Measurements from ENCODE around the gene PLAC8. TPM values are rescaled to one million over a fixed set of nuclear protein-coding genes. Genes with fewer than 3 reads are reported as not detected.
"Not testable (repeated sequence)": the region's sequence is repeated elsewhere in the genome, so short reads cannot be mapped to it uniquely, and the experiment has no call there.

The PLAC8 gene
- total RNA-seq, 1 experiment from 2014 or later, result 3.3 TPM

GRCh38 chr4:83062739-83063138 is 51.8 kb downstream of the PLAC8 start:
- Mint-ChIP-seq H3K36me3 (ENCODE audit: insufficient read depth, unreplicated experiment) (peaks cover 91% of the 10 kb centered on the region), H3K4me1 (ENCODE audit: insufficient read depth, unreplicated experiment) (peaks cover 13% of the 10 kb centered on the region), H3K27ac (ENCODE audit: low read depth, unreplicated experiment) (no peak overlapping the region), H3K9me3 (ENCODE audit: unreplicated experiment) (no peaks in the 10 kb centered on the region), H3K27me3 (ENCODE audit: insufficient read depth, unreplicated experiment) (no peaks in the 10 kb centered on the region), H3K4me3 (ENCODE audit: unreplicated experiment) (no peak overlapping the region)
- no peak for TF ChIP-seq CTCF (IDR thresholded peaks at IDR 0.05; ENCODE audit: unreplicated experiment)
- ChIA-PET CTCF (interaction anchor here (0.7 to 1.1 kb wide), 2 partner anchors 174 to 198 kb away, joined by 3 to 5 read pairs; no protein-coding TSS in a partner anchor), POLR2A (interaction anchor here (0.6 to 0.8 kb wide), 2 partner anchors 217 to 392 kb away, joined by 3 read pairs; partner anchors contain the start of gene HELQ)
- BruUV-seq (replicated peaks), result no TSS peak
- no peak for DNase-seq (ENCODE audit: unreplicated experiment)
- intact Hi-C loops (cut with micrococcal nuclease), result no loop called here

- H3K27me3 Mint-ChIP-seq (ENCODE audit: insufficient read depth, unreplicated experiment), result no peaks in the 10 kb centered on the region
- intact Hi-C loops (cut with micrococcal nuclease), result loop anchor here (1.0 kb wide), 2 partner anchors 205 to 227 kb away; no protein-coding TSS in a partner anchor
- POLR2A ChIA-PET, result interaction anchor here (0.6 to 1.4 kb wide), 4 partner anchors 10 to 229 kb away, joined by 3 to 5 read pairs (median 4); no protein-coding TSS in a partner anchor
- no TSS peak for BruUV-seq (replicated peaks)
- H3K36me3 Mint-ChIP-seq (ENCODE audit: insufficient read depth, unreplicated experiment), result peaks cover 63% of the 10 kb centered on the region
- H3K4me1 Mint-ChIP-seq (ENCODE audit: insufficient read depth, unreplicated experiment), result no peaks in the 10 kb centered on the region
- TF ChIP-seq CTCF (IDR thresholded peaks at IDR 0.05; ENCODE audit: unreplicated experiment), result peak; percentile 34
- H3K9me3 Mint-ChIP-seq (ENCODE audit: unreplicated experiment), result no peaks in the 10 kb centered on the region
- CTCF ChIA-PET, result interaction anchor here (0.6 to 5.0 kb wide), 10 partner anchors 15 to 227 kb away, joined by 3 to 48 read pairs (median 4); partner anchors contain the start of gene COQ2
- H3K4me3 Mint-ChIP-seq (ENCODE audit: unreplicated experiment), result no peak overlapping the region
- H3K27ac Mint-ChIP-seq (ENCODE audit: low read depth, unreplicated experiment), result no peak overlapping the region
- peak; percentile 45 for DNase-seq (ENCODE audit: unreplicated experiment)
Observed at GRCh38 chr4:83054928-83055327, 59.6 kb downstream of the PLAC8 start.

- peaks cover 43% of the 10 kb centered on the region for H3K36me3 Mint-ChIP-seq (ENCODE audit: insufficient read depth, unreplicated experiment)
- H3K27me3 Mint-ChIP-seq (ENCODE audit: insufficient read depth, unreplicated experiment); DNase-seq (ENCODE audit: unreplicated experiment); H3K27ac Mint-ChIP-seq (ENCODE audit: low read depth, unreplicated experiment); H3K4me1 Mint-ChIP-seq (ENCODE audit: insufficient read depth, unreplicated experiment); intact Hi-C loops (cut with micrococcal nuclease); H3K4me3 Mint-ChIP-seq (ENCODE audit: unreplicated experiment); H3K9me3 Mint-ChIP-seq (ENCODE audit: unreplicated experiment); BruUV-seq (replicated peaks): not testable (repeated sequence)
- POLR2A ChIA-PET, result interaction anchor here (2.0 to 2.1 kb wide), 2 partner anchors 14 to 236 kb away, joined by 5 to 9 read pairs; partner anchors contain the start of genes COPS4 and COQ2
- CTCF ChIA-PET, result interaction anchor here (0.6 to 1.3 kb wide), 5 partner anchors 11 to 234 kb away, joined by 3 to 6 read pairs (median 3); no protein-coding TSS in a partner anchor
Observed at GRCh38 chr4:83048781-83049180, 65.7 kb downstream of the PLAC8 start.

- Mint-ChIP-seq H3K4me1 (ENCODE audit: insufficient read depth, unreplicated experiment) (no peaks in the 10 kb centered on the region), H3K36me3 (ENCODE audit: insufficient read depth, unreplicated experiment) (peaks cover 32% of the 10 kb centered on the region), H3K4me3 (ENCODE audit: unreplicated experiment) (no peak overlapping the region), H3K27me3 (ENCODE audit: insufficient read depth, unreplicated experiment) (no peaks in the 10 kb centered on the region), H3K27ac (ENCODE audit: low read depth, unreplicated experiment) (no peak overlapping the region), H3K9me3 (ENCODE audit: unreplicated experiment) (no peaks in the 10 kb centered on the region)
- POLR2A ChIA-PET, result interaction anchor here (0.8 to 2.1 kb wide), 5 partner anchors 9 to 238 kb away, joined by 3 to 9 read pairs (median 5); partner anchors contain the start of genes COPS4 and COQ2
- no peak for TF ChIP-seq CTCF (IDR thresholded peaks at IDR 0.05; ENCODE audit: unreplicated experiment)
- TSS peak; percentile 4 for BruUV-seq (replicated peaks)
- CTCF ChIA-PET, result interaction anchor here (0.6 to 1.6 kb wide), 3 partner anchors 213 to 586 kb away, joined by 4 to 10 read pairs (median 4); no protein-coding TSS in a partner anchor
- intact Hi-C loops (cut with micrococcal nuclease), result no loop called here
- DNase-seq (ENCODE audit: unreplicated experiment), result no peak
Observed at GRCh38 chr4:83046693-83047473, 67.6 kb downstream of the PLAC8 start.

Data from MCF 10A (cell line).